ENCODE measurements around the gene ANKLE2.
"Not testable (repeated sequence)": the region's sequence is repeated elsewhere in the genome, so short reads cannot be mapped to it uniquely, and the experiment has no call there.

Gene ANKLE2

DNA sequence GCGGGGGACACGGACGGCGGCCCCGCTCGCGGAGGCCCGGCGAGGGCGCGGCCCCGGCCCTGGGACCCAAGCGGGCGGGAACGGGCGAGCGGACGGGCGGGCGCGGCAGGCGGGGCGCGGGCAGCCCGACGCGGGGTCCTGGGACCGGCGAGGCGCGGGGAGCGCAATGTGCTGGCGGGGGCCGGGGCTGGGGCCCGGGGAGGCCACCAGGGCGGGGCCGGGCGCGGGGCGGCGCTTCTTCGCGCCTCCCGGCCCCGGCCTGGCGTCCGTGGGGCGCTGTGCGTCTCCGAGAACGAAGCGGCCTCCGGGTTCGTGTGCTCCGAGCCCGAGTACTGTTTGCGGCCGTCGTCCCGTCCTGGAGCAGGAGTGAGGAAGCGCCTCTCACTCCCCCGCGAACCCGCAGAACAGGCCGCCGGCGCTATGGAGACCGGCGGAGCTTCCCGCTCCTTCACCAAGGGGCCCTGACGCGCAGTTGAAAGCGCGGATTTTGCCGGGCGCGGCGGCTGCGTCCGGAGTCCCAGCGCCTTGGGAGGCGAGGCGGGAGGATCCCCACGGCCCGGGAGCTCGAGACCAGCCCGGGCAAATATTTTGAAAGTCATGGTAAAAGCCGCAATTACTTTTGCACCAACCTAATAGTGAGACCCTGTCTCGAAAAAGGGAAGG, 420 bp upstream of the ANKLE2 start:
- no peaks in the 10 kb centered on the region for H3K27me3 ChIP-seq (ENCODE audit: low read length)
- TF ChIP-seq EZH2phosphoT487 (conservative IDR thresholded peaks at IDR 0.05; ENCODE audit: low read length) = no peak
- TF ChIP-seq, protein P1, sequence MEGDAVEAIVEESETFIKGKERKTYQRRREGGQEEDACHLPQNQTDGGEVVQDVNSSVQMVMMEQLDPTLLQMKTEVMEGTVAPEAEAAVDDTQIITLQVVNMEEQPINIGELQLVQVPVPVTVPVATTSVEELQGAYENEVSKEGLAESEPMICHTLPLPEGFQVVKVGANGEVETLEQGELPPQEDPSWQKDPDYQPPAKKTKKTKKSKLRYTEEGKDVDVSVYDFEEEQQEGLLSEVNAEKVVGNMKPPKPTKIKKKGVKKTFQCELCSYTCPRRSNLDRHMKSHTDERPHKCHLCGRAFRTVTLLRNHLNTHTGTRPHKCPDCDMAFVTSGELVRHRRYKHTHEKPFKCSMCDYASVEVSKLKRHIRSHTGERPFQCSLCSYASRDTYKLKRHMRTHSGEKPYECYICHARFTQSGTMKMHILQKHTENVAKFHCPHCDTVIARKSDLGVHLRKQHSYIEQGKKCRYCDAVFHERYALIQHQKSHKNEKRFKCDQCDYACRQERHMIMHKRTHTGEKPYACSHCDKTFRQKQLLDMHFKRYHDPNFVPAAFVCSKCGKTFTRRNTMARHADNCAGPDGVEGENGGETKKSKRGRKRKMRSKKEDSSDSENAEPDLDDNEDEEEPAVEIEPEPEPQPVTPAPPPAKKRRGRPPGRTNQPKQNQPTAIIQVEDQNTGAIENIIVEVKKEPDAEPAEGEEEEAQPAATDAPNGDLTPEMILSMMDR (IDR thresholded peaks at IDR 0.05; ENCODE audit: insufficient read depth, low read length, poor library complexity, severe bottlenecking) = no peak
- peak overlapping the region; percentile 99 for H3K9ac ChIP-seq (ENCODE audit: low read length)
- H3F3A ChIP-seq (ENCODE audit: insufficient read depth) = 0 out of 2 replicates have a peak, but pooled peaks cover 6% of the 10 kb centered on the region
- H3K36me3 ChIP-seq (ENCODE audit: low read length) = 0 out of 2 replicates have a peak, but pooled peaks cover 1% of the 10 kb centered on the region
- peaks cover 14% of the 10 kb centered on the region; the same call in 1 of the 2 replicates for H4K20me1 ChIP-seq (ENCODE audit: low read depth, low read length)
- H3K9me3 ChIP-seq (ENCODE audit: insufficient read depth, low read length) = no peaks in the 10 kb centered on the region
- peak overlapping the region; percentile 91 for H3K4me3 ChIP-seq (ENCODE audit: insufficient read depth, low read length, poor library complexity, severe bottlenecking)
- peaks cover 52% of the 10 kb centered on the region for H3K79me2 ChIP-seq (ENCODE audit: insufficient read depth, low read length)
- H2AFZ ChIP-seq (ENCODE audit: low read depth, low read length, severe bottlenecking) = peak overlapping the region; percentile 77
- H3K27ac ChIP-seq (ENCODE audit: low read depth, low read length) = peak overlapping the region; percentile 96
- H3K4me2 ChIP-seq (ENCODE audit: low read depth, low read length, poor library complexity, severe bottlenecking) = peak overlapping the region; percentile 69
- H3K9me2 ChIP-seq (replicated peaks; ENCODE audit: insufficient read depth, low read length) = no peaks in the 10 kb centered on the region

GRCh38 chr12:132759359-132759758, 2.3 kb downstream of the ANKLE2 start:
- no peak overlapping the region for H3K4me3 ChIP-seq (ENCODE audit: insufficient read depth, low read length, poor library complexity, severe bottlenecking)
- H3F3A ChIP-seq (ENCODE audit: insufficient read depth) = 0 out of 2 replicates have a peak, but pooled peaks cover 6% of the 10 kb centered on the region
- H3K79me2 ChIP-seq (ENCODE audit: insufficient read depth, low read length) = peaks cover 78% of the 10 kb centered on the region
- TF ChIP-seq, protein P1 (IDR thresholded peaks at IDR 0.05; ENCODE audit: insufficient read depth, low read length, poor library complexity, severe bottlenecking) = no peak
- no peak for TF ChIP-seq EZH2phosphoT487 (conservative IDR thresholded peaks at IDR 0.05; ENCODE audit: low read length)
- H4K20me1 ChIP-seq (ENCODE audit: low read depth, low read length) = peaks cover 18% of the 10 kb centered on the region; the same call in 1 of the 2 replicates
- no peak overlapping the region for H3K9ac ChIP-seq (ENCODE audit: low read length)
- H3K9me2 ChIP-seq (replicated peaks; ENCODE audit: insufficient read depth, low read length) = no peaks in the 10 kb centered on the region
- no peaks in the 10 kb centered on the region for H3K27me3 ChIP-seq (ENCODE audit: low read length)
- H3K27ac ChIP-seq (ENCODE audit: low read depth, low read length) = no peak overlapping the region
- peaks cover 10% of the 10 kb centered on the region; the same call in 1 of the 2 replicates for H3K36me3 ChIP-seq (ENCODE audit: low read length)
- no peak overlapping the region for H3K4me2 ChIP-seq (ENCODE audit: low read depth, low read length, poor library complexity, severe bottlenecking)
- no peaks in the 10 kb centered on the region for H3K9me3 ChIP-seq (ENCODE audit: insufficient read depth, low read length)
- no peak overlapping the region for H2AFZ ChIP-seq (ENCODE audit: low read depth, low read length, severe bottlenecking)

DNA sequence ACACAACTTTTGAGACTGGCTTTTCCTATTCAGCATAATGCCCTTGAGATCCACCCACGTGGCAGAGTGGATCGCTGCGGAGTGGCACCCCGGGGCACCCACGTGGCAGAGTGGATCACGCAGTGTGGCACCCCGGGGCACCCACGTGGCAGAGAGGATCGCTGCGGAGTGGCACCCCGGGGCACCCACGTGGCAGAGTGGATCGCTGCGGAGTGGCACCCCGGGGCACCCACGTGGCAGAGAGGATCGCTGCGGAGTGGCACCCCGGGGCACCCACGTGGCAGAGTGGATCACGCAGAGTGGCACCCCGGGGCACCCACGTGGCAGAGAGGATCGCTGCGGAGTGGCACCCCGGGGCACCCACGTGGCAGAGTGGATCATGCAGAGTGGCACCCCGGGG, 2.8 kb downstream of the ANKLE2 start:
- not testable (repeated sequence) for H2AFZ ChIP-seq (ENCODE audit: low read depth, low read length, severe bottlenecking); H3K9me3 ChIP-seq (ENCODE audit: insufficient read depth, low read length); H3K9ac ChIP-seq (ENCODE audit: low read length); H3F3A ChIP-seq (ENCODE audit: insufficient read depth); H3K4me2 ChIP-seq (ENCODE audit: low read depth, low read length, poor library complexity, severe bottlenecking); H3K4me3 ChIP-seq (ENCODE audit: insufficient read depth, low read length, poor library complexity, severe bottlenecking); H3K27ac ChIP-seq (ENCODE audit: low read depth, low read length); H3K27me3 ChIP-seq (ENCODE audit: low read length); H3K9me2 ChIP-seq (replicated peaks; ENCODE audit: insufficient read depth, low read length)
- H4K20me1 ChIP-seq (ENCODE audit: low read depth, low read length) = peaks cover 18% of the 10 kb centered on the region; the same call in 1 of the 2 replicates
- H3K79me2 ChIP-seq (ENCODE audit: insufficient read depth, low read length) = peaks cover 82% of the 10 kb centered on the region
- peaks cover 13% of the 10 kb centered on the region; the same call in 1 of the 2 replicates for H3K36me3 ChIP-seq (ENCODE audit: low read length)

Measured in SU-DHL-6 (cell line).